ENCODE results near the gene PRDM10.

DNA sequence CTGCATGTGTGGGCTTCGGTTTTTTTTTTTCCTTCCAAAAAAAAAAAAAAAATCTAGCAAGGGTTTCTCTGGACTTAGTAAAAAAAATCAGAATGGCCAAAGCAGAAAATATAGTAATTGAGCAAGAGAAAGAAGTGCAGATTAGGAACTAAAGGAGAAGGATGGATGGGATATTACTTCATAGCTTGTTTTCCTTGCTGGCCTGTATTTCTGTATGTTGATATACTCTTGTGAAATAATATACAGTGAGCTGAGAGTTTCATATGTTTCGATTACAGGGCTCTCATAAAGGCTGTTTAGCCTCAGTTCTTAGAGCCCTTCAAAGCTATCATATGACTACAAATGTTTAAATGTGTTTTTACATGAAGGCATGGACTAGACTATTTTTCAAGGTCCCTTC, 72.9 kb downstream of the PRDM10 start:
- TF ChIP-seq POLR2A (IDR thresholded peaks at IDR 0.05; ENCODE audit: low read length), result no peak
- TF ChIP-seq GATA1 (IDR thresholded peaks at IDR 0.05; ENCODE audit: low read depth, low read length), result no peak

Data from erythroblast (primary cell).